HFFc6 (cell line): ENCODE data around the gene ATP8A2. TPM values are rescaled to one million over a fixed set of nuclear protein-coding genes. Genes with fewer than 3 reads are reported as not detected.

Source experiments
- DNase-seq: peaks from one replicate; pipeline ENCODE4 v3.0.0-alpha.2; 2018
- H3K27ac Mint-ChIP-seq: 2 replicates; pipeline ENCODE4 v1.8.0; 2020; ENCODE audit warnings: mild to moderate bottlenecking, mixed read lengths
- H3K27me3 Mint-ChIP-seq: 2 replicates; pipeline ENCODE4 v1.8.0; 2021; ENCODE audit warnings: mild to moderate bottlenecking, moderate library complexity, mixed read lengths; ENCODE audit not compliant: insufficient read depth
- H3K36me3 Mint-ChIP-seq: 2 replicates; pipeline ENCODE4 v1.8.0; 2021; ENCODE audit warnings: low read depth, mixed read lengths
- H3K4me1 Mint-ChIP-seq: 2 replicates; pipeline ENCODE4 v1.8.0; 2020; ENCODE audit warnings: low read depth, mixed read lengths
- H3K4me3 Mint-ChIP-seq: 2 replicates; pipeline ENCODE4 v1.8.0; 2020; ENCODE audit warnings: mild to moderate bottlenecking, moderate library complexity, mixed read lengths
- H3K9me3 Mint-ChIP-seq: 2 replicates; pipeline ENCODE4 v1.8.0; 2020; ENCODE audit warnings: mild to moderate bottlenecking, mixed read lengths
- CTCF ChIP-seq: fragments of 200-600 bp; sonication (generic); IDR thresholded peaks from 2 replicates; pipeline ENCODE4 v1.5.0; 2021; ENCODE audit warnings: antibody characterized with exemption, mild to moderate bottlenecking
- total RNA-seq, 6 experiments: library from RNA; stranded (reverse); fragmentation: NEBNext Ultra II Directional; extraction: Animal tissue kit (Norgen Biotek cat#: 25700); gene quantifications; 2 replicates in 1 of 6; 3 replicates in 5 of 6; pipeline ENCODE4 v1.2.3, GENCODE V29; 2021

The ATP8A2 gene
- total RNA-seq, 6 experiments from 2014 or later = 0.02 TPM; not detected in 5

- Mint-ChIP-seq H3K4me1 (0 out of 2 replicates have a peak, but pooled peaks cover 5% of the 10 kb centered on the region), H3K36me3 (no peaks in the 10 kb centered on the region), H3K4me3 (no peak overlapping the region), H3K27me3 (peaks cover 32% of the 10 kb centered on the region), H3K27ac (no peak overlapping the region), H3K9me3 (no peaks in the 10 kb centered on the region)
- TF ChIP-seq CTCF = peak; percentile 89
- peak; percentile 27 for DNase-seq
Observed at GRCh38 chr13:25375727-25376358, 4.1 kb downstream of the ATP8A2 start.

- H3K27ac Mint-ChIP-seq = no peak overlapping the region
- no peaks in the 10 kb centered on the region for H3K4me1 Mint-ChIP-seq
- DNase-seq = no peak
- no peaks in the 10 kb centered on the region for H3K9me3 Mint-ChIP-seq
- H3K36me3 Mint-ChIP-seq = no peaks in the 10 kb centered on the region
- H3K4me3 Mint-ChIP-seq = no peak overlapping the region
- H3K27me3 Mint-ChIP-seq = peaks cover 23% of the 10 kb centered on the region
- no peak for TF ChIP-seq CTCF
Observed at GRCh38 chr13:25377244-25377962, 5.6 kb downstream of the ATP8A2 start.

DNA sequence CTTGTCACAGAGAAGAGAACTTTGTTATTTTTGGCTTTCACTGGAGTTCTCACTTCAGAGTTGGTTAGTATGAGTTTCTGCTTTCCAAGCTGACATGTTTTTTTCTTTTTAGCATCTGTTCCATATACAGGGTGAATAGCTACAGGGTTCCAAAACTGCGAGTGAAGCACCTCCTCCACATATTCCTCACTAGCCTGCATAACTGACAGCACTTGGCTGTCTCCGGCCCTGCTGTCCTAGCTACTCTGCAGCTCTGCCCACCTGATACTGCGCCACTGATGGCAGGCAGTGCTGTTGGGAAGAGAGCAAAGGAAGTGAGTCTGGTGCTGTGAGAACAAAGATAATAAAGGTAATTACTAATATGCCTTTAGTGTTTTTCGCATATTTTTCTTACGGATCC is 6.8 kb downstream of the ATP8A2 start:
- Mint-ChIP-seq H3K27me3 (peaks cover 12% of the 10 kb centered on the region), H3K9me3 (no peaks in the 10 kb centered on the region), H3K36me3 (no peaks in the 10 kb centered on the region), H3K4me1 (no peaks in the 10 kb centered on the region), H3K27ac (no peak overlapping the region), H3K4me3 (no peak overlapping the region)
- TF ChIP-seq CTCF = no peak
- DNase-seq = no peak

GRCh38 chr13:25379011-25379410 is 7.2 kb downstream of the ATP8A2 start:
- Mint-ChIP-seq H3K27me3 (peaks cover 8% of the 10 kb centered on the region), H3K4me3 (no peak overlapping the region), H3K27ac (no peak overlapping the region), H3K36me3 (no peaks in the 10 kb centered on the region), H3K9me3 (no peaks in the 10 kb centered on the region), H3K4me1 (no peaks in the 10 kb centered on the region)
- no peak for TF ChIP-seq CTCF
- no peak for DNase-seq

GRCh38 chr13:25380082-25380481 is 8.3 kb downstream of the ATP8A2 start:
- no peak for TF ChIP-seq CTCF
- H3K4me1 Mint-ChIP-seq = no peaks in the 10 kb centered on the region
- no peaks in the 10 kb centered on the region for H3K36me3 Mint-ChIP-seq
- DNase-seq = no peak
- H3K27ac Mint-ChIP-seq = no peak overlapping the region
- no peaks in the 10 kb centered on the region for H3K9me3 Mint-ChIP-seq
- H3K27me3 Mint-ChIP-seq = peaks cover 6% of the 10 kb centered on the region
- H3K4me3 Mint-ChIP-seq = no peak overlapping the region
